Uterus (tissue), 4 donors: ENCODE measurements around the gene TNF. TPM values are rescaled to one million over a fixed set of nuclear protein-coding genes. Genes with fewer than 3 reads are reported as not detected.

Experiments
- DNase-seq, 2 donors: peaks; one replicate each; pipeline ENCODE4 v3.0.0-alpha.2; 2019 to 2020
- H3K27ac ChIP-seq, 2 donors: fragments of 200-600 bp; sonication (generic); 1 replicate in 1 of 2; 2 replicates in 1 of 2; pipeline ENCODE4 v1.5.1; 2016 to 2018
- H3K27me3 ChIP-seq, 2 donors: fragments of 200-600 bp; sonication (generic); one replicate each; pipeline ENCODE4 v1.5.1; 2018 to 2019; ENCODE audit warnings: control low read depth in 1 of 2
- H3K36me3 ChIP-seq, 2 donors: fragments of 200-600 bp; sonication (generic); one replicate each; pipeline ENCODE4 v1.5.1; 2019; ENCODE audit warnings: control low read depth in 1 of 2
- H3K4me1 ChIP-seq, 2 donors: fragments of 200-600 bp; sonication (generic); one replicate each; pipeline ENCODE4 v1.5.1; 2018 to 2019; ENCODE audit warnings: control low read depth in 1 of 2
- H3K4me3 ChIP-seq, 2 donors: fragments of 200-600 bp; sonication (generic); 1 replicate in 1 of 2; 2 replicates in 1 of 2; pipeline ENCODE4 v1.5.1; 2018 to 2019; ENCODE audit warnings: mild to moderate bottlenecking in 1 of 2
- H3K9me3 ChIP-seq, 2 donors: fragments of 200-600 bp; sonication (generic); one replicate each; pipeline ENCODE4 v1.5.1; 2019; ENCODE audit warnings: control low read depth in 1 of 2
- CTCF ChIP-seq, 4 experiments: fragments of 200-600 bp in 2 of 4; fragments of 450-650 bp in 2 of 4; sonication (generic) in 2 of 4; IDR thresholded peaks; one replicate each; pipeline ENCODE4 v1.5.1; 2016 to 2019; ENCODE audit warnings: antibody characterized with exemption in 4 of 4, mild to moderate bottlenecking in 2 of 4, moderate library complexity in 1 of 4
- POLR2A ChIP-seq, 2 donors: fragments of 450-650 bp; IDR thresholded peaks; one replicate each; pipeline ENCODE4 v1.6.1; 2016; ENCODE audit warnings: antibody characterized with exemption in 2 of 2, mild to moderate bottlenecking in 1 of 2, moderate library complexity in 1 of 2
- intact Hi-C: fragments of 100-400 bp; cut with DNase I; formaldehyde crosslinking; loops from one replicate; pipeline ENCODE4 v1.15.1; 2023; ENCODE audit warnings: low total_unique reads
- total RNA-seq, 4 donors: library from RNA; depleted of rRNA in 3 of 4; stranded (reverse); fragments of >200 nt in 3 of 4; gene quantifications; one replicate each; pipeline versions ENCODE4 v1.1.0 to v1.2.4, GENCODE V29; 2014 to 2023
- donor health status: DM: yes; HTN: yes; CAD: no.

Gene TNF
- total RNA-seq, 4 donors from 2014 or later = 1.3 TPM; not detected in 3

DNA sequence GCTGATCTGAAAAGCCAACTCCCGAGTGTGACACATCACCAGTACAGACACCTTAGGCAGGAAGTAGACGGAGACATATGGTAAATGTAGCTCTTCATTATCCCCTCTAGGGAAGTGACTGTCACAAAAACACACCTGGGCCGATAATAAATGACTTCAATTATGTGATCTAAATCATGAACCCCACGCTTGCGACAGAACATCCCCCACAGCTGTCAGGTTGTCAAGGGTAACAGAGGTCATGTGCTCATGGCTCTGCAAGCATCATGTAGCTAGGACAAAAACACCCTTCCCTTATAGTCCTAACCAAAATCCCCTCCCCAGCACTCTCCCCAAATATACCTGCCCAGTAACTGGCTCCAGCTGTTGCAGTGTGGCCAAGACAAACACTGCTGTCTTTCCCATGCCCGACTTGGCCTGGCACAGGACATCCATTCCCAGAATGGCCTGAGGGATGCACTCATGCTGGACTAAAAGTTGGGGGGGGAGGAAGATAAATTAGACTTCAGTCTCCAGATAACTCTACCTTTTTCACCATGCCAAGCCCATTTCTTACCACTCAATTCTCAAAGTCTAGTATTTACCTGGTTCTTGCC is 36.5 kb upstream of the TNF start:
- intact Hi-C loops = no loop called here
- Histone ChIP-seq H3K9me3 (no peaks in the 10 kb centered on the region), H3K27me3 (no peaks in the 10 kb centered on the region), H3K27ac (no peak overlapping the region), H3K4me3 (no peak overlapping the region), H3K4me1 (peaks cover 6% of the 10 kb centered on the region in 2 donors), H3K36me3 (no peaks in the 10 kb centered on the region)
- TF ChIP-seq POLR2A (IDR thresholded peaks at IDR 0.05) (no peak), CTCF (IDR thresholded peaks at IDR 0.05) (no peak)
- no peak for DNase-seq

DNA sequence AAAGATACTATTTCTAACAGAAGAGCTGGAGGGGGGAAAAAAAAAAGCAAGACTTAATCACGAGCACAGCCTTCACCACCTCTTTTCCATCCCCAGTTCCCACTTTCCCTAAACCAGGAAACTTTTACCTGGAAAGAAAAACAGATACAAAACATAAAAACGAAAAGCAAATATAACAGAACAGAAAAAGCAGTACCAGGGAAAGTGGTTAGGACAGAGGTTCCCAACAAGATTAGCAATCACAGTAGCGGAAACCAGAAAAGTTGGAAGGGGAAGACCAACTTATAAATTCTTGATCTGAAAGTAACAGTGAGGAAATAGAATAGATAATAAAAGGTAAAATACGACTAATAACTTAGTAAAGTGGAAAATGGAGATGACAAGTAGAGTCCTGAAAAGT is 34.7 kb upstream of the TNF start:
- Histone ChIP-seq H3K27me3 (no peaks in the 10 kb centered on the region), H3K9me3 (no peaks in the 10 kb centered on the region), H3K4me1 (peaks cover 6% of the 10 kb centered on the region in 2 donors), H3K36me3 (no peaks in the 10 kb centered on the region), H3K4me3 (peak overlapping the region; percentile 75 to 87), H3K27ac (peak overlapping the region; percentile 85 to 100)
- DNase-seq = no peak
- intact Hi-C loops = no loop called here
- TF ChIP-seq POLR2A (IDR thresholded peaks at IDR 0.05) (no peak), CTCF (IDR thresholded peaks at IDR 0.05) (no peak)

- Histone ChIP-seq H3K9me3 (no peaks in the 10 kb centered on the region), H3K27ac (peak overlapping the region; percentile 85 to 100), H3K27me3 (no peaks in the 10 kb centered on the region), H3K4me3 (peak overlapping the region; percentile 75 to 87), H3K4me1 (peaks cover 6% of the 10 kb centered on the region in 2 donors), H3K36me3 (no peaks in the 10 kb centered on the region)
- intact Hi-C loops = no loop called here
- peak in 1 of 2 donors; percentile 43 for DNase-seq
- TF ChIP-seq POLR2A (IDR thresholded peaks at IDR 0.05) = no peak
- no peak for TF ChIP-seq CTCF (IDR thresholded peaks at IDR 0.05)
Measured at GRCh38 chr6:31541059-31541657, 34.2 kb upstream of the TNF start.

DNA sequence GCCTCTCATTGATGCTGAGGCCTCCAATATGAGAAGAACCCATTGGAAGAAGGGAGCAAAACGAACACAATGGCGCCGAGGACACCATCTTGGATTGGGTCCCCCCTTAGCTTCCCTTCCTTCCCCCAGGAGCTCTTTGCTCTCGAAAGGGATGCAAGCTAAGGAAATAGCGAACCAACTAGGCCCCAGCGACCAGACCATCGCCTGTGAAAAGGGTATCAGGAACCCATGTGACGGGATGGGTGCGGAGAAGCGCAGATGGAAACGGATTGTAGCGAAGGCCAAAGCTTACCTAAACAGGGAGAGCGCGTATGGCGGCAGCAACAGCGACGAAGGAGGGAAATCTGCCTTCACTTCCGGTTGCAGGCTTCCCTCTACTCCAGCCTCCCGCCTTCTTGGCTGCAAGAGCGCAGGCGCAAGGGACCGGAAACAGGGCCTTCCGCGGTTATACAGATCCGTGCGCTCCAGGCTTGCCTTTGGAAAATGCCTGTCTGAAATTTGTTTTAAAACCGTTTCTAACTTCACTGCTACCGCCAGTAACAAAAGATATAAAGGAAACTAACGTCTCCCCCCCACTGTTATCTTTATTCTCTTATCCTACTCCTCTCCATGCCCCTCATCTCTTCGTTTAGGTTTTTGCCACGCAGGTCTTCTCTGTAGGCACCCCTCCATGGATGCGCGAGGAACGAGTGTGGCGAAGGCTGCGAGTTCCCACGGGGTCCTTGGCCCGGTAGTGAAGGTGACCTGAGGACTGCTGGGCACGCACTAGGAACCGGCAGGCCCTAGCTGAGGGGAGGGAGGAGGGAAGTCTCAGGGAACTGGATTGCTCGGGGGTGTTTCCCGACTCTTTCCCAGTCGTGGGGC is 33.5 kb upstream of the TNF start, which contains the start of gene DDX39B:
Gene DDX39B (minus strand): TSS at position 346 of the 864 bp plus-strand sequence. CDS start 1,471 bp downstream, outside the sequence.
- H3K4me3 ChIP-seq = peak within 1 kb of the TSS; percentile 75 to 87
- no peaks in the 10 kb centered on the region for H3K9me3 ChIP-seq
- peak; percentile 93 to 96 for DNase-seq
- H3K36me3 ChIP-seq = no peaks in the 10 kb centered on the region
- peaks cover 6 to 9% of the 10 kb centered on the region in 2 donors for H3K4me1 ChIP-seq
- H3K27me3 ChIP-seq = no peaks in the 10 kb centered on the region
- intact Hi-C loops = no loop called here
- H3K27ac ChIP-seq = peak within 1 kb of the TSS; percentile 85 to 100
- peak; percentile 69 to 78 for TF ChIP-seq POLR2A (IDR thresholded peaks at IDR 0.05)
- TF ChIP-seq CTCF (IDR thresholded peaks at IDR 0.05) = peak in 2 of 4 experiments; percentile 7 to 15
